Stimulated activated naive B cell treated with anti-CD40 and anti-IgM and Interleukin-4, amounts not matched to agents 10 μg/mL and 1 μg/mL and 100 μg/mL, for 72 hours (primary cell): ENCODE data around the gene SAP130.

Experiments
- ATAC-seq, 2 donors: fragments of 150-1000 bp; cut with Tn5 transposase; replicated peaks; 2 replicates each; pipeline ENCODE4 v1.10.0; 2021; ENCODE audit warnings: moderate library complexity in 1 of 2
- DNase-seq: peaks from one replicate; pipeline ENCODE4 v3.0.0; 2021
- H3K27ac Mint-ChIP-seq: one replicate; pipeline ENCODE4 v1.8.0; 2022; ENCODE audit warnings: mild to moderate bottlenecking, mixed read lengths
- H3K27me3 Mint-ChIP-seq, 2 donors: one replicate each; pipeline ENCODE4 v1.8.0; 2022; ENCODE audit warnings: mixed read lengths in 2 of 2
- H3K36me3 Mint-ChIP-seq, 2 donors: one replicate each; pipeline ENCODE4 v1.8.0; 2022; ENCODE audit warnings: mixed read lengths in 2 of 2, mild to moderate bottlenecking in 1 of 2
- H3K4me1 Mint-ChIP-seq, 2 donors: one replicate each; pipeline ENCODE4 v1.8.0; 2022; ENCODE audit warnings: mixed read lengths in 2 of 2, mild to moderate bottlenecking in 1 of 2
- H3K4me3 Mint-ChIP-seq, 2 donors: one replicate each; pipeline ENCODE4 v1.8.0; 2022; ENCODE audit warnings: mild to moderate bottlenecking in 2 of 2, mixed read lengths in 2 of 2, moderate library complexity in 1 of 2
- H3K9me3 Mint-ChIP-seq, 2 donors: one replicate each; pipeline ENCODE4 v1.8.0; 2022; ENCODE audit warnings: mixed read lengths in 2 of 2, mild to moderate bottlenecking in 1 of 2

The SAP130 gene

DNA sequence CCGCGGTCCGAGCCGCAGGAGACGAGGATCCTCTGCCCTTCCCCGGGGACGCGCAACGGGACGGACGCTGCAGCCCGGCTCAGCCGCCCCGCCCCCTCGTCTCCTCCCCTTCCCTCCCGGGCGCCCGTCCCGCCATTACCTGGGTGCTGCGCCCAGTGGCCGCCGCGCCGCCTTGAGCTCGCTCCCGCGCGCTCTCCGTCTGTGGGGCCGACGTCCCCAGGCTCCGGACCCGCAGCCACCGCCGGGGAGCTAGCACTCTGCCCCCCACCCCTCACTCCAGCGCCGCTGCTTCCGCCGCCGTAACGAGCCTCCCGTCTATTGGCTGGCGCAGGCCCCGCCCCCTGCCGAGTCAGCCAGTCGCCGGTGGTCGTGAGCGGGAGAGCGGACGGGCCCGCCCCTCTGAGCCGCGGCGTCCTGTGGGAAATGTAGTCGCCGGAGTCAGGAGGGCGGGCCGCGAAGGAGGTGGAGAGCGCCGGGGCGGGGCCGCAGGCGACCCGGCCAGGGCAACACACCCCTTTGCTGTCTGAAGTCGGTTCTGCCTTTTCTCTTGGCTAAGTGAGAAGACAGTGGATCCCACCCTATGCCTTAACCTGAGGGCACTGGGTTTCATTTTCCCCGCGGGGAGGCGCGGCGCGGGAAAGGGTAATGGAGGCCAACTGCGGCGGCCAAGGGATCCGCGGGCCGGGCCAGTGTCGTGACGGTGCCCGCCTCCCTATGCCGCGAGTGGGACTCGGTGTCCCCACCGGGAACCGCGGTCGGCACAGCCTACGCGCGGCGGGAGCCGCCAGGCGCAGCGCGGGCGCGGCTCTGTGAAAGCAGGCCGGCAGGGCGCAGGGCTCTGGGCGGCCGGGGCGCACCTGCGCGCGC is at the start of gene SAP130:
Gene SAP130 (minus strand): TSS at position 259 of the 867 bp plus-strand sequence. CDS start 1,767 bp downstream, outside the sequence.
- DNase-seq (peak; percentile 97), ATAC-seq (peak; percentile 78 to 84)
- peak within 1 kb of the TSS; percentile 92 to 94 for H3K4me3 Mint-ChIP-seq
- H3K27ac Mint-ChIP-seq, result peak within 1 kb of the TSS; percentile 97
- peaks cover 5% of the 10 kb centered on the region in 2 donors for H3K27me3 Mint-ChIP-seq
- peaks cover 7 to 18% of the 10 kb centered on the region in 2 donors for H3K4me1 Mint-ChIP-seq
- peaks cover 0 to 4% of the 10 kb centered on the region in 2 donors for H3K9me3 Mint-ChIP-seq
- H3K36me3 Mint-ChIP-seq, result peaks cover 3 to 4% of the 10 kb centered on the region in 2 donors

DNA sequence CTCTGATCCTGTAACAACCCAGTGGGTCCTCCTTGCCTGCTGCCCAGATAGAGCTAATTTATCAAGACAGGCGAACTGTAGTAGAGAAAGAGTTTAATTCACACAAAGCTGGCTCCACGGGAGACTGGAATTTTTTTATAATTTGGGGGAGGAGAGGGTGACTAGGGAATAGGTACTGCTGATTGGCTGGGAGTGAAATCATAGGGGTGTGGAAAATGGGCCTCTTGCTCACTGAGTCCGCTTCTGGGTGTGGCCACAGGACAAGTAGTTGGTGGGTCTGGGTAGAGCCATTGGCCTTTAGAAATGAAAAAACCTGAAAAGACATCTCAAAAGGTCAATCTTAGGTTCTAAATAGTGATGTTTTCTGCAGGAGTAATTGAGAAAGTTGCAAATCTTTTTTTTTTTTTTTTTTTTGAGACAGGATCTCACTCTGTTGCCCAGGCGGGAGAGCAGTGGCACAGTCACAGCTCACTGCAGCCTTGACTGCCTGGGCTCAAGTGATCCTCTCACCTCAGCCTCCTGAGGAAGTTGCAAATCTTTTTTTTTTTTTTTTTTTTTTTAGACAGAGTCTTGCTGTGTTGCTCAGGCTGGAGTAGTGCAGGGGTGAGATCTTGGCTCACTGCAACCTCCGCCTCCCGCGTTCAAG is 48.7 kb upstream of the SAP130 start:
- Mint-ChIP-seq H3K4me3 (no peak overlapping the region), H3K27me3 (peaks cover 0 to 5% of the 10 kb centered on the region in 2 donors), H3K36me3 (peaks cover 0 to 2% of the 10 kb centered on the region in 2 donors), H3K9me3 (no peaks in the 10 kb centered on the region), H3K27ac (no peak overlapping the region), H3K4me1 (peaks cover 0 to 3% of the 10 kb centered on the region in 2 donors)
- no peak for ATAC-seq
- no peak for DNase-seq

DNA sequence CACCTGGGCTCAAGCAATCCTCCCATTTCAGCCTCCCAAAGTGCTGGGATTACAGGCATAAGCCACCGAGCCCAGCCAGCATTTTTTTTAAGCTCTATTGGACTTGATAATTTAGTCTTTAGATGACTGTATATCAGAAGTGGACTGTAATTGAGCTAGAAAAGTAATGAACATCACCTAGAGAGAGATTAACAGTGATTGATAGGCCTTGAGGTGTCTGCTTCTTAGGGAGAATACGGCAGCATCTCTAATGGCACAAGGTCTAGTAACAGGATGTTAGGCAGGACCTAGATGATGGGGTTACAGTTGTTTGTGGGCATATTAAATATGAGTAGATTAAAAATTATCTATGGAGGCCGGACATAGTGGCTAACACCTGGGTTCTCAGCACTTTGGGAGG is 45.4 kb upstream of the SAP130 start:
- no peak for DNase-seq
- no peak overlapping the region for H3K27ac Mint-ChIP-seq
- no peaks in the 10 kb centered on the region for H3K27me3 Mint-ChIP-seq
- H3K36me3 Mint-ChIP-seq, result no peaks in the 10 kb centered on the region
- no peak overlapping the region for H3K4me3 Mint-ChIP-seq
- ATAC-seq, result no peak
- no peaks in the 10 kb centered on the region for H3K9me3 Mint-ChIP-seq
- peaks cover 0 to 3% of the 10 kb centered on the region in 2 donors for H3K4me1 Mint-ChIP-seq

DNA sequence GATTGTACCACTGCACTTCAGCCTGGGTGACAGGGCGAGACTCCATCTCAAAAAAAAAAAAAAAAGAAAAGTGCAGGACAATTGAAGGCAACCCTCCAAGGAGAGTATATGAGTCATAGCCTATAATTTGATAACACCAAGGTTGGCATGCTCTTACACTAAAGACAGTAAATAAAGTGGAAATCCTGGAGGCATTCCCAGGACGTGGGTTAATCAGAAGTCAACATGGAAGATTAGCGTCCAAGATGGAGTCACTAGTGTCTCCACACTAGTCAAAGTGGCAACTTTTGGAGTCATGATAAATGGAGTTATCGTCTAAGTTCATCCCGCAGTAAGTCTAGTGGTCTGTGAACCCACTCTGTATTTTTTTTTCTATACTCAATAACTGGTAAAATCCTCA is 41.9 kb upstream of the SAP130 start:
- Mint-ChIP-seq H3K27me3 (no peaks in the 10 kb centered on the region), H3K27ac (no peak overlapping the region), H3K4me3 (no peak overlapping the region), H3K4me1 (no peaks in the 10 kb centered on the region), H3K36me3 (no peaks in the 10 kb centered on the region), H3K9me3 (no peaks in the 10 kb centered on the region)
- DNase-seq (no peak), ATAC-seq (no peak)

DNA sequence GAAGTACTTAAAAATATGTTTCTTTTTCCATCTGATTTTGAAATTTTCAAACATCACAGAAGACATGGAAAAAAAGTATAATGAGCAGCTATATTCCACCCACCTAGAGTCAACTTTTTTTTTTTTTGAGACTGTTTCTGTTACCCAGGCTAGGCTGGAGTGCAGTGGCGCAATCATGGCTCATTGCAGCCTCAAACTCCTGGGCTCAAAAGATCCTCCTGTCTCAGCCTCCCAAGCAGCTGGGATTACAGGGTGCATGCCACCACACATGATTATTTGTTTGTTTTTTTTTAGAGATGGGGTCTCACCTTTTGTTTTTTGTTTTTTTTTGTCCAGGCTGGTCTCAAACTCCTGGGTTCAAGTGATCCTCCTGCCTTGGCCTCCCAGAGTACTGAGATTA is 36.5 kb upstream of the SAP130 start:
- DNase-seq, result no peak
- ATAC-seq, result no peak
- Mint-ChIP-seq H3K9me3 (no peaks in the 10 kb centered on the region), H3K4me3 (no peak overlapping the region), H3K36me3 (no peaks in the 10 kb centered on the region), H3K27me3 (peaks cover 4 to 5% of the 10 kb centered on the region in 2 donors), H3K27ac (no peak overlapping the region), H3K4me1 (peaks cover 0 to 5% of the 10 kb centered on the region in 2 donors)

DNA sequence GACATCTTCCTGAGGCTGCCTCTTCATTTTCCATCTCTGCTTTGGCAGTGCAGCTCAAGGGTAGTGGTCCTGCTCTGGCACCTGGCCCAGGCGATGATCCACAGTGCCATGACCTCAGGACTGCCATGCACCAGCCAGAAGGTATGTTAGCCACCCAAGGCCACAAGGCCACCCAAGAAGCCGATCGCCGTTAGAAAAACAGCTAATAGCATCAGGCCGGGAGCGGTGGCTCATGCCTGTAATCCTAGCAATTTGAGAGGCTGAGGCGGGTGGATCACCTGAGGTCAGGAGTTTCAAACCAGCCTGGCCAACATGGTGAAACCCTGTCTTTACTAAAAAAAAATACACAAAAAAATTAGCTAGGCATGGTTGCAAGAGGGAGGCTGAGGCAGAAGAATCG is 34.7 kb upstream of the SAP130 start:
- Mint-ChIP-seq H3K4me3 (no peak overlapping the region), H3K36me3 (no peaks in the 10 kb centered on the region)

DNA sequence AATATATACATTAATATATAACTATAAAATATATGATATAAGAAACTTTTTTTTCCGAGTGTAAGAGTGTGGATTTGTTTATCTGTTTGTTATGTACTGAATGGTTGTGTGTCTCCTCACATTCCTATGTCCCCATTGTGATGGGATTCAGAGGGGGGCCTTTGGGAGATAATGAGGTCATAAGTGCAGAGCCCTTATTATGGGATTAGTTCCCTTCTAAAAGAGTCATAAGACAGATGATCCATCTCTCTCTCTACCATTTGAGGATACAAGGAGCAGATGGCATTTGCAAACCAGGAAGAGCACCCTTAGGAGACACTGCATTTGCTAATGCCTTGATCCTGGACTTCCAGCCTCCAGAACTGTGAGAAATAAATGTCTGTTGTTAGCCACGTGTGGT is 30.3 kb upstream of the SAP130 start:
- Mint-ChIP-seq H3K27me3 (peaks cover 13 to 31% of the 10 kb centered on the region in 2 donors), H3K4me3 (no peak overlapping the region), H3K27ac (no peak overlapping the region), H3K4me1 (no peaks in the 10 kb centered on the region), H3K36me3 (no peaks in the 10 kb centered on the region), H3K9me3 (no peaks in the 10 kb centered on the region)
- ATAC-seq (no peak), DNase-seq (no peak)

More for the DNA sequence above, 34.7 kb upstream of the SAP130 start:
- DNase-seq, result no peak
- ATAC-seq, result no peak
- H3K9me3 Mint-ChIP-seq, result no peaks in the 10 kb centered on the region
- H3K27me3 Mint-ChIP-seq, result peaks cover 4 to 5% of the 10 kb centered on the region in 2 donors
- H3K4me1 Mint-ChIP-seq, result peaks cover 0 to 5% of the 10 kb centered on the region in 2 donors
- H3K27ac Mint-ChIP-seq, result no peak overlapping the region

DNA sequence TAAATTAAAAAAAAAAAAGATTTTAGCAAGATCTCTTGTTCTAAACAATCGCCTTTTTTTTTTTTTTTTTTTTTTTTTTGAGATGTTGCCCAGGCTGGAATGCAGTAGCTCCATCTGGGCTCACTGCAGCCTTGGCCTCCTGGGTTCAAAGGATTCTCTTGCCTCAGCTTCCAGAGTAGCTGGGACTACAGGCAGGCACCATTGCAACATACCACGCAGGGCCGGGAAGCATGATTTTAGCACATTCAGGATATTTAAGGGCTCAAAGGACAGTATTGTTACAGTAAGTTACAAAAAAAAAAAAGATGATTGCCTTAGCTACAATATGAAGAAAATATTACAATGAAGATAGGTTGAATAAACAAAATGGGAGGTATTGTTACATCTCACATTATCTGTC is 29.5 kb upstream of the SAP130 start:
- no peak for ATAC-seq
- H3K4me1 Mint-ChIP-seq, result no peaks in the 10 kb centered on the region
- no peak overlapping the region for H3K27ac Mint-ChIP-seq
- H3K36me3 Mint-ChIP-seq, result no peaks in the 10 kb centered on the region
- no peaks in the 10 kb centered on the region for H3K9me3 Mint-ChIP-seq
- no peak for DNase-seq
- peaks cover 20 to 38% of the 10 kb centered on the region in 2 donors for H3K27me3 Mint-ChIP-seq
- H3K4me3 Mint-ChIP-seq, result no peak overlapping the region

DNA sequence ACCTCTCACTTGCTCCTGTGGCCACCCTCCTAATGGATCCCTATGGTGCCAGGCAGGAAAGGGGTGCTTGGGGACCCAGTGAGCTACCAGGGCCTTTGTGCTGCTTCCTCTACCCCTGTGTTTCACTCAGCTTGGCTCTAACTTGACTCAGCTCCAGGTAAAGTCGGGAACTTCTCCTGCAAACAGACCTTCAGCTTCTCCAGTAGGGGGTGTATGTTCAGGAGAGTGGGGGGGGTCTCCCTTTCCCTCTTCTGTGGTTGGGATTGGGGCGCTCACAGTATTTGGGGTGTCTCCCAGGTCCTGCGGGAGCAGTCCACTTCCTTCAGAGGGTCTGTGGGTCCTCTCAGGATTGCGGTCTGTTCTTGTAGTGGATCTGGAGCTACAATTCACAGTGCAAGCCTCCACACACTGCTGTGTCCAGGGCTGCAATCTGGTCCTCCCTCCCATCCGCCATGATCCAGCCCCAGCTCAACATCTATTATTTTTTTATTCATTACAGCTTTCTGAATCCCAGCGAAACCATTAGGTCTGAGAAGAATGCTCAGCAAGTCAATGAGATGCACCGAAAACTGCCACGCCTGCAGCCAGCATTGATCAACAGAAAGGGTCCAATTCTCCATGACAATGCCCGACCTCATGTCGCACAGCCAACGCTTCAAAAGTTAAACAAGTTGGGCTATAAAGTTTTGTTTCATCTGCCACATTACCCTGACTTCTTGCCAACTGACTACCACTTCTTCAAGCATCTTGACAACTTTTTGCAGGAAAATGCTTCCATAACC is 26.4 kb upstream of the SAP130 start:
- Mint-ChIP-seq H3K36me3 (peaks cover 0 to 5% of the 10 kb centered on the region in 2 donors), H3K27me3 (peaks cover 44 to 67% of the 10 kb centered on the region in 2 donors), H3K4me3 (no peak overlapping the region), H3K27ac (no peak overlapping the region), H3K4me1 (no peaks in the 10 kb centered on the region), H3K9me3 (peaks cover 8 to 11% of the 10 kb centered on the region in 2 donors)
- ATAC-seq, result no peak
- no peak for DNase-seq

DNA sequence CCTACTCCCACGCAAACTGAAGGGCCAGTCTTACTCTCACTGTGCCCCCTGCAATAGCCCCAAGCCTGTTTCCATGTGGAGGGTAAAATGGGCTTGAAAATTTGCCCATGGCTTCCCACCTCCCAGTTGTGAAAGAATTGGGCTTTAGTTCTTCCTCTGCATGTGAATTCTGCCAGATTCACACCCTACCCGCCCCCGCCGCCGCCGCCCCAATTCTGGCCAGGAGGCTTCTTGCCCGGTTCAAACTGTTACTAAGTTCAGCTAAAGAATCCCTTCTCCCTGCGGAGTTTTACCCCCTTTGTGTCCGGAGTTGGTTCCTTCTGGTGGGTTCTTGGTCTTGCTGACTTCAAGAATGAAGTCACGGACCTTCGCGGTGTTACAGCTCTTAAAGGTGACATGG is 25.5 kb upstream of the SAP130 start:
- Mint-ChIP-seq H3K4me1 (no peaks in the 10 kb centered on the region), H3K4me3 (no peak overlapping the region), H3K27ac (no peak overlapping the region), H3K9me3 (peaks cover 8 to 13% of the 10 kb centered on the region in 2 donors), H3K36me3 (peaks cover 0 to 5% of the 10 kb centered on the region in 2 donors), H3K27me3 (peaks cover 46 to 70% of the 10 kb centered on the region in 2 donors)
- ATAC-seq (no peak), DNase-seq (no peak)

DNA sequence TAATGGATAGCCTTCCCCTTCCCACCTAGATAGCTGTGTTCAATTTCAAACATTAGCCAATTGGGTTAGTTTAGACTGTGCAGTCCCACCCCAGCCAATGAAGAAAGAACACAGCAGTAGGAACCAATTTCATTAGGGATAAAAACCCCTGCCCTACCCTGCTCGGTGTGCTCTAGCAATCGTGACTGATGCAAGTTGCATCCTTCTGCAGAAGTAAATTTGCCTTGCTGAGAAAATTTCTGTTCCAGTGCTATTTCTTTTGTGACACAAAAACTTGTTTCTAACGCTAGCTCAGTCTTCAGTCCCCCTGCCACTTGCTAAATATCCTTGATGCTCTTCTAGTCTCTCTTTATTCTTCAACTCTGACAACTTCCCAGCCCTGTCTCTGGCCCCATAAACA is 15.2 kb upstream of the SAP130 start:
- peaks cover 3 to 11% of the 10 kb centered on the region in 2 donors for H3K36me3 Mint-ChIP-seq
- no peak for ATAC-seq
- peaks cover 28 to 37% of the 10 kb centered on the region in 2 donors for H3K27me3 Mint-ChIP-seq
- H3K4me3 Mint-ChIP-seq, result no peak overlapping the region
- H3K27ac Mint-ChIP-seq, result no peak overlapping the region
- H3K4me1 Mint-ChIP-seq, result peaks cover 4 to 6% of the 10 kb centered on the region in 2 donors
- DNase-seq, result no peak
- peaks cover 19 to 24% of the 10 kb centered on the region in 2 donors for H3K9me3 Mint-ChIP-seq

DNA sequence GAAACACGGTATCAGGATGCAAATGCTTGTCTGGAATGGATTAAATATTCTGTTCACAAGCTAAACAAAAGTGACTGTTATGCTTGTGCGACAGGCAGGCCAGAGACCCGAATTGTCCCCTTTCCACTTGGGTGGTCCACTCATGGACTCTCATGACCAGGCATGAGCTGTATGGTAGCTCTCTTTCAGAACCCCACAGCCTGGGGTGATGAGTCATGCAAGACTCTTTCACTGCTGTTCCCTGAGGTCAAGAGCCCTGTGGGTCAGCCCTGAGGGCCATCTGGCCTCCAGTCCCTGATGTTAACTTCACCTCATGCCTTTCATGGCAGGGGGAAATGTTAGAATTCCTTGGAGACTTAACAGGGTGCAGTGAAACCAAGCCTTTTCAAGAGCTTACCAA is 13.7 kb upstream of the SAP130 start:
- Mint-ChIP-seq H3K27ac (no peak overlapping the region), H3K9me3 (peaks cover 31 to 34% of the 10 kb centered on the region in 2 donors), H3K4me3 (no peak overlapping the region), H3K4me1 (peaks cover 4 to 6% of the 10 kb centered on the region in 2 donors), H3K36me3 (peaks cover 6 to 18% of the 10 kb centered on the region in 2 donors), H3K27me3 (peaks cover 27 to 28% of the 10 kb centered on the region in 2 donors)
- ATAC-seq (no peak), DNase-seq (no peak)

DNA sequence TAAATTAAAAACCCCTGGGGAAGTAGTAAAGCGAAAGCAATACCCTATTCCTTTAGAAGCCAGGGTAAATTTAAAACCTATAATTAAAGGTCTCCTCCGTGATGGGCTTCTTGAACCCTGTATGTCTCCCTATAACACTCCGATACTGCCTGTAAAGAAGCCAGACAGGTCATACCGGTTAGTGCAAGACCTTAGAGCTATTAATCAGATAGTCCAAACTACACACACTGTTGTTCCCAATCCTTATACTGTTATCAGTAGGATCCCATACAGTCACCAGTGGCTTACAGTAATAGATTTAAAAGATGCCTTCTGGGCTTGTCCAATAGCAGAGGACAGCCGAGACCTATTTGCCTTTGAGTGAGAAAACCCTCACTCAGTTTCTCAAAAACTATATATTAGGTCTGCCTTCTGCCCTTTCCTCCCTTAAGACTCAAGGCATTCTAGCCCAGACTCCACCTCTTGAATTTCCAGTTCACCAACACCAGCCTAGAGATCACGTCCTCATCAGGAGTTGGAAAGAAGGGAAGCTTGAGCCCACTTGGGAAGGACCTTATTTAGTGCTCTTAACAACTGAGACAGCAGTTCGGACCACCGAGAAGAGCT is 12.4 kb upstream of the SAP130 start:
- DNase-seq, result no peak
- Mint-ChIP-seq H3K9me3 (peaks cover 34 to 36% of the 10 kb centered on the region in 2 donors), H3K36me3 (peaks cover 6 to 18% of the 10 kb centered on the region in 2 donors), H3K4me3 (no peak overlapping the region), H3K27ac (peak overlapping the region; percentile 31), H3K27me3 (peaks cover 28% of the 10 kb centered on the region in 2 donors), H3K4me1 (peaks cover 4 to 6% of the 10 kb centered on the region in 2 donors)
- ATAC-seq, result no peak

DNA sequence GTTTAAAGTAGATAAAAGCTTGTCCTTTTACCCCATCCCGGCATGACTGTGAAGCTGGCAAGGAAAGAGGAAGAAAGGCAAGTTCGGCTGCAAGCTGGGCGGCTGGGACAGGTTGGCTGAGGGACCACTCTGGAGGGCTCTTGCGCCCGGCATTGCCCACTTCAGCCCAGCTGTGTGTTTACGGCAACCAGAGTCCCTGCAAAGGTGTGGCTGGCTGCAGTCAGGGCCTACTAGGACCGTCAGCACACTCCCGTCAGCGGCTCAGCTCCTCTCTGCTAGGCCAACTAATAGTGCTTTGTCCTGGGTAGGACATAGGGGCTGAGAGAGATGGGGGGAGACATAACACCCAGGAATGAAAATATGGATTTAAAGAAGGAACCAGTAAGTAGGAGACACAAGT is 11.7 kb upstream of the SAP130 start:
- DNase-seq, result no peak
- H3K36me3 Mint-ChIP-seq, result peaks cover 6 to 18% of the 10 kb centered on the region in 2 donors
- no peak overlapping the region for H3K4me3 Mint-ChIP-seq
- peaks cover 28 to 33% of the 10 kb centered on the region in 2 donors for H3K27me3 Mint-ChIP-seq
- H3K9me3 Mint-ChIP-seq, result peaks cover 34 to 36% of the 10 kb centered on the region in 2 donors
- no peak for ATAC-seq
- no peak overlapping the region for H3K27ac Mint-ChIP-seq
- H3K4me1 Mint-ChIP-seq, result peaks cover 4 to 6% of the 10 kb centered on the region in 2 donors
